SK-N-SH treated with all-trans-retinoic acid at 6 μM for 48 hours (cell line): ENCODE data around the gene PDCD1LG2.

Experiments used
- ARNTL ChIP-seq: fragments of 450-650 bp; formaldehyde crosslinking; IDR thresholded peaks from 2 replicates; pipeline ENCODE4 v1.5.0; 2020; ENCODE audit warnings: low read depth, mild to moderate bottlenecking, moderate library complexity, borderline replicate concordance
- BACH2 ChIP-seq: fragments of 250-450 bp; sonication (Bioruptor Pico); IDR thresholded peaks from 2 replicates; pipeline ENCODE4 v1.9.0; 2021; ENCODE audit warnings: mild to moderate bottlenecking, borderline replicate concordance
- CSDC2 ChIP-seq: fragments of 250-450 bp; sonication (Bioruptor Pico); IDR thresholded peaks from 2 replicates; pipeline ENCODE4 v1.5.0; 2020; ENCODE audit warnings: mild to moderate bottlenecking, moderate library complexity
- OSR1 ChIP-seq: fragments of 250-450 bp; sonication (Bioruptor Pico); IDR thresholded peaks from 2 replicates; pipeline ENCODE4 v1.8.0; 2022; ENCODE audit warnings: moderate library complexity, mild to moderate bottlenecking, inconsistent platforms
- PPARA ChIP-seq: fragments of 250-450 bp; sonication (Bioruptor Pico); IDR thresholded peaks from 2 replicates; pipeline ENCODE4 v1.5.0; 2020; ENCODE audit warnings: mild to moderate bottlenecking, borderline replicate concordance
- RARB ChIP-seq: fragments of 250-450 bp; sonication (Bioruptor Pico); IDR thresholded peaks from 2 replicates; pipeline ENCODE4 v1.8.0; 2021; ENCODE audit warnings: mild to moderate bottlenecking, moderate library complexity
- SNAI2 ChIP-seq: fragments of 250-450 bp; sonication (Bioruptor Pico); IDR thresholded peaks from 2 replicates; pipeline ENCODE4 v1.5.0; 2020; ENCODE audit warnings: mild to moderate bottlenecking, moderate library complexity
- ZNF565 ChIP-seq: fragments of 450-650 bp; formaldehyde crosslinking; conservative IDR thresholded peaks from 2 replicates; pipeline ENCODE4 v1.5.0; 2020; ENCODE audit warnings: low read depth, mild to moderate bottlenecking, moderate library complexity
- ZNF70 ChIP-seq: fragments of 450-650 bp; formaldehyde crosslinking; IDR thresholded peaks from 2 replicates; pipeline ENCODE4 v1.5.0; 2020; ENCODE audit warnings: mild to moderate bottlenecking, moderate library complexity
- TF ChIP-seq, protein P1 (sequence below): fragments of 250-450 bp; sonication (Bioruptor Pico); IDR thresholded peaks from 2 replicates; pipeline ENCODE4 v1.5.0; 2020; ENCODE audit warnings: mild to moderate bottlenecking, moderate library complexity
- TF ChIP-seq, protein P2 (sequence below): fragments of 250-450 bp; sonication (Bioruptor Pico); IDR thresholded peaks from 2 replicates; pipeline ENCODE4 v1.8.0; 2020; ENCODE audit warnings: mild to moderate bottlenecking, moderate library complexity, borderline replicate concordance
- TF ChIP-seq, protein P3 (sequence below): fragments of 250-450 bp; sonication (Bioruptor Pico); IDR thresholded peaks from 2 replicates; pipeline ENCODE4 v1.8.0; 2021; ENCODE audit warnings: low read depth, mild to moderate bottlenecking, moderate library complexity, borderline replicate concordance
- TF ChIP-seq, protein P4 (sequence below): fragments of 250-450 bp; sonication (Bioruptor Pico); IDR thresholded peaks from 2 replicates; pipeline ENCODE4 v1.5.1; 2020; ENCODE audit warnings: low read depth, mild to moderate bottlenecking, moderate library complexity

DNA sequence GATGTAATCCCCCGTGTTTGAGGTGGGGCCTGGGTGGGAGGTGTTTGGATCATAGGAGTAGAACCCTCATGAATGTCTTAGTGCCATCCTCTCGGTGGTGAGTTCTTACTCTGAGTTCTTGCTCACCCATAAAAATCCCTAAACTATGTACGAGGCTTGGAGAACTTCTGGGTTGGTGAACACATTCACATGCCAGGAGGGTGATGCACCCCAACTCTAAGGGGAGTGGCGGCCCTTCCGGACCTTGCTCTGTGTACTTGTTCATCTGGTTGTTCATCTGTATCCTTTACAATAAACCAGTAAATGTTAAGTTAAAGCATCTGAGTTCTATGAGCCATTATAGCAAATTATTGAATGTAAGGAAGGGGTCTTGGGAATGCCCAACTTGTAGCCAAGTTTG is 82.6 kb downstream of the PDCD1LG2 start:
- TF ChIP-seq PPARA (CRISPR knock-in tag) (no peak), ZNF70 (CRISPR knock-in tag) (no peak), ZNF565 (CRISPR knock-in tag) (no peak), SNAI2 (CRISPR knock-in tag) (no peak), BACH2 (no peak), ARNTL (CRISPR knock-in tag) (no peak), RARB (CRISPR knock-in tag) (no peak), CSDC2 (CRISPR knock-in tag) (no peak), OSR1 (CRISPR knock-in tag) (no peak)
- TF ChIP-seq, protein P1, sequence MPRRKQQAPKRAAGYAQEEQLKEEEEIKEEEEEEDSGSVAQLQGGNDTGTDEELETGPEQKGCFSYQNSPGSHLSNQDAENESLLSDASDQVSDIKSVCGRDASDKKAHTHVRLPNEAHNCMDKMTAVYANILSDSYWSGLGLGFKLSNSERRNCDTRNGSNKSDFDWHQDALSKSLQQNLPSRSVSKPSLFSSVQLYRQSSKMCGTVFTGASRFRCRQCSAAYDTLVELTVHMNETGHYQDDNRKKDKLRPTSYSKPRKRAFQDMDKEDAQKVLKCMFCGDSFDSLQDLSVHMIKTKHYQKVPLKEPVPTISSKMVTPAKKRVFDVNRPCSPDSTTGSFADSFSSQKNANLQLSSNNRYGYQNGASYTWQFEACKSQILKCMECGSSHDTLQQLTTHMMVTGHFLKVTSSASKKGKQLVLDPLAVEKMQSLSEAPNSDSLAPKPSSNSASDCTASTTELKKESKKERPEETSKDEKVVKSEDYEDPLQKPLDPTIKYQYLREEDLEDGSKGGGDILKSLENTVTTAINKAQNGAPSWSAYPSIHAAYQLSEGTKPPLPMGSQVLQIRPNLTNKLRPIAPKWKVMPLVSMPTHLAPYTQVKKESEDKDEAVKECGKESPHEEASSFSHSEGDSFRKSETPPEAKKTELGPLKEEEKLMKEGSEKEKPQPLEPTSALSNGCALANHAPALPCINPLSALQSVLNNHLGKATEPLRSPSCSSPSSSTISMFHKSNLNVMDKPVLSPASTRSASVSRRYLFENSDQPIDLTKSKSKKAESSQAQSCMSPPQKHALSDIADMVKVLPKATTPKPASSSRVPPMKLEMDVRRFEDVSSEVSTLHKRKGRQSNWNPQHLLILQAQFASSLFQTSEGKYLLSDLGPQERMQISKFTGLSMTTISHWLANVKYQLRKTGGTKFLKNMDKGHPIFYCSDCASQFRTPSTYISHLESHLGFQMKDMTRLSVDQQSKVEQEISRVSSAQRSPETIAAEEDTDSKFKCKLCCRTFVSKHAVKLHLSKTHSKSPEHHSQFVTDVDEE (CRISPR knock-in tag), result no peak
- TF ChIP-seq, protein P2, sequence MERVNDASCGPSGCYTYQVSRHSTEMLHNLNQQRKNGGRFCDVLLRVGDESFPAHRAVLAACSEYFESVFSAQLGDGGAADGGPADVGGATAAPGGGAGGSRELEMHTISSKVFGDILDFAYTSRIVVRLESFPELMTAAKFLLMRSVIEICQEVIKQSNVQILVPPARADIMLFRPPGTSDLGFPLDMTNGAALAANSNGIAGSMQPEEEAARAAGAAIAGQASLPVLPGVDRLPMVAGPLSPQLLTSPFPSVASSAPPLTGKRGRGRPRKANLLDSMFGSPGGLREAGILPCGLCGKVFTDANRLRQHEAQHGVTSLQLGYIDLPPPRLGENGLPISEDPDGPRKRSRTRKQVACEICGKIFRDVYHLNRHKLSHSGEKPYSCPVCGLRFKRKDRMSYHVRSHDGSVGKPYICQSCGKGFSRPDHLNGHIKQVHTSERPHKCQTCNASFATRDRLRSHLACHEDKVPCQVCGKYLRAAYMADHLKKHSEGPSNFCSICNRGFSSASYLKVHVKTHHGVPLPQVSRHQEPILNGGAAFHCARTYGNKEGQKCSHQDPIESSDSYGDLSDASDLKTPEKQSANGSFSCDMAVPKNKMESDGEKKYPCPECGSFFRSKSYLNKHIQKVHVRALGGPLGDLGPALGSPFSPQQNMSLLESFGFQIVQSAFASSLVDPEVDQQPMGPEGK (CRISPR knock-in tag), result no peak
- TF ChIP-seq, protein P3, sequence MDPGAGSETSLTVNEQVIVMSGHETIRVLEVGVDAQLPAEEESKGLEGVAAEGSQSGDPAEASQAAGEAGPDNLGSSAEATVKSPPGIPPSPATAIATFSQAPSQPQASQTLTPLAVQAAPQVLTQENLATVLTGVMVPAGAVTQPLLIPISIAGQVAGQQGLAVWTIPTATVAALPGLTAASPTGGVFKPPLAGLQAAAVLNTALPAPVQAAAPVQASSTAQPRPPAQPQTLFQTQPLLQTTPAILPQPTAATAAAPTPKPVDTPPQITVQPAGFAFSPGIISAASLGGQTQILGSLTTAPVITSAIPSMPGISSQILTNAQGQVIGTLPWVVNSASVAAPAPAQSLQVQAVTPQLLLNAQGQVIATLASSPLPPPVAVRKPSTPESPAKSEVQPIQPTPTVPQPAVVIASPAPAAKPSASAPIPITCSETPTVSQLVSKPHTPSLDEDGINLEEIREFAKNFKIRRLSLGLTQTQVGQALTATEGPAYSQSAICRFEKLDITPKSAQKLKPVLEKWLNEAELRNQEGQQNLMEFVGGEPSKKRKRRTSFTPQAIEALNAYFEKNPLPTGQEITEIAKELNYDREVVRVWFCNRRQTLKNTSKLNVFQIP (CRISPR knock-in tag), result no peak
- TF ChIP-seq, protein P4, sequence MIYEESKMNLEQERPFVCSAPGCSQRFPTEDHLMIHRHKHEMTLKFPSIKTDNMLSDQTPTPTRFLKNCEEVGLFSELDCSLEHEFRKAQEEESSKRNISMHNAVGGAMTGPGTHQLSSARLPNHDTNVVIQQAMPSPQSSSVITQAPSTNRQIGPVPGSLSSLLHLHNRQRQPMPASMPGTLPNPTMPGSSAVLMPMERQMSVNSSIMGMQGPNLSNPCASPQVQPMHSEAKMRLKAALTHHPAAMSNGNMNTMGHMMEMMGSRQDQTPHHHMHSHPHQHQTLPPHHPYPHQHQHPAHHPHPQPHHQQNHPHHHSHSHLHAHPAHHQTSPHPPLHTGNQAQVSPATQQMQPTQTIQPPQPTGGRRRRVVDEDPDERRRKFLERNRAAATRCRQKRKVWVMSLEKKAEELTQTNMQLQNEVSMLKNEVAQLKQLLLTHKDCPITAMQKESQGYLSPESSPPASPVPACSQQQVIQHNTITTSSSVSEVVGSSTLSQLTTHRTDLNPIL, result no peak
